Liver (tissue), 9 donors: ENCODE results near the gene ABCA1. TPM values are rescaled to one million over a fixed set of nuclear protein-coding genes. Genes with fewer than 3 reads are reported as not detected.

ENCODE experiments used
- DNase-seq: peaks from one replicate; pipeline ENCODE4 v3.0.0-alpha.2; 2017; ENCODE audit warnings: low spot score
- H3K27ac ChIP-seq, 2 donors: one replicate each; pipeline ENCODE4 v1.7.0; 2013; ENCODE audit warnings: inconsistent platforms in 2 of 2, low read length in 2 of 2, control low read depth in 1 of 2, low read depth in 1 of 2, mild to moderate bottlenecking in 1 of 2
- H3K27me3 ChIP-seq, 4 donors: one replicate each; pipeline versions ENCODE4 v1.6.1 to v1.7.0; 2013; ENCODE audit warnings: low read length in 3 of 4, inconsistent platforms in 1 of 4, mild to moderate bottlenecking in 1 of 4, moderate library complexity in 1 of 4; ENCODE audit not compliant: control insufficient read depth in 4 of 4, insufficient read depth in 4 of 4
- H3K36me3 ChIP-seq, 4 donors: one replicate each; pipeline versions ENCODE4 v1.6.1 to v1.7.0; 2013; ENCODE audit warnings: low read length in 3 of 4, mild to moderate bottlenecking in 3 of 4, low read depth in 1 of 4, moderate library complexity in 1 of 4; ENCODE audit not compliant: control insufficient read depth in 4 of 4, insufficient read depth in 3 of 4
- H3K4me1 ChIP-seq, 4 donors: one replicate each; pipeline versions ENCODE4 v1.6.1 to v1.7.0; 2013; ENCODE audit warnings: low read length in 3 of 4, mild to moderate bottlenecking in 3 of 4, moderate library complexity in 1 of 4; ENCODE audit not compliant: control insufficient read depth in 4 of 4, insufficient read depth in 4 of 4
- H3K4me3 ChIP-seq, 3 donors: one replicate each; pipeline versions ENCODE4 v1.6.1 to v1.7.0; 2013; ENCODE audit warnings: low read length in 3 of 3, control low read depth in 1 of 3, low read depth in 1 of 3, mild to moderate bottlenecking in 1 of 3
- H3K9ac ChIP-seq, 2 donors: one replicate each; pipeline ENCODE4 v1.7.0; 2013; ENCODE audit warnings: low read length in 2 of 2, mild to moderate bottlenecking in 2 of 2, moderate library complexity in 2 of 2, control low read depth in 1 of 2, low read depth in 1 of 2
- H3K9me3 ChIP-seq, 4 donors: one replicate each; pipeline versions ENCODE4 v1.6.1 to v1.7.0; 2013; ENCODE audit warnings: low read length in 3 of 4; ENCODE audit not compliant: control insufficient read depth in 4 of 4
- ATF3 ChIP-seq: IDR thresholded peaks from 2 replicates; pipeline ENCODE4 v1.6.1; 2016; ENCODE audit warnings: antibody characterized with exemption
- CTCF ChIP-seq: fragments of 150-350 bp; IDR thresholded peaks from 2 replicates; pipeline ENCODE4 v1.5.1; 2017; ENCODE audit warnings: improper control_type of control experiment, low read depth, low read length; ENCODE audit not compliant: missing input control
- EGR1 ChIP-seq, 2 donors: IDR thresholded peaks; 2 replicates each; pipeline ENCODE4 v1.6.1; 2016 to 2018; ENCODE audit warnings: antibody characterized with exemption in 2 of 2, low read depth in 2 of 2
- FOXA1 ChIP-seq: IDR thresholded peaks from 2 replicates; pipeline ENCODE4 v1.6.1; 2016; ENCODE audit warnings: antibody characterized with exemption
- FOXA2 ChIP-seq: IDR thresholded peaks from 2 replicates; pipeline ENCODE4 v1.6.1; 2016; ENCODE audit warnings: antibody characterized with exemption
- GABPA ChIP-seq, 2 donors: IDR thresholded peaks in 1 of 2; conservative IDR thresholded peaks in 1 of 2; 2 replicates each; pipeline ENCODE4 v1.6.1; 2016; ENCODE audit warnings: antibody characterized with exemption in 2 of 2, mild to moderate bottlenecking in 1 of 2, moderate library complexity in 1 of 2
- HNF4A ChIP-seq, 2 donors: conservative IDR thresholded peaks; 2 replicates each; pipeline ENCODE4 v1.6.1; 2016; ENCODE audit warnings: antibody characterized with exemption in 2 of 2, mild to moderate bottlenecking in 2 of 2
- HNF4G ChIP-seq: IDR thresholded peaks from 2 replicates; pipeline ENCODE4 v1.6.1; 2016; ENCODE audit warnings: antibody characterized with exemption
- JUND ChIP-seq, 2 donors: IDR thresholded peaks; 2 replicates each; pipeline ENCODE4 v1.6.1; 2016; ENCODE audit warnings: antibody characterized with exemption in 2 of 2
- MAX ChIP-seq: IDR thresholded peaks from 2 replicates; pipeline ENCODE4 v1.6.1; 2016; ENCODE audit warnings: antibody characterized with exemption
- NR2F2 ChIP-seq: IDR thresholded peaks from 2 replicates; pipeline ENCODE4 v1.6.1; 2016; ENCODE audit warnings: antibody characterized with exemption
- RAD21 ChIP-seq, 2 donors: IDR thresholded peaks; 2 replicates each; pipeline ENCODE4 v1.6.1; 2016; ENCODE audit warnings: antibody characterized with exemption in 2 of 2, mild to moderate bottlenecking in 2 of 2
- REST ChIP-seq: IDR thresholded peaks from 2 replicates; pipeline ENCODE4 v1.6.1; 2016; ENCODE audit warnings: antibody characterized with exemption, mild to moderate bottlenecking
- RXRA ChIP-seq, 2 donors: IDR thresholded peaks; 2 replicates each; pipeline ENCODE4 v1.6.1; 2017 to 2018; ENCODE audit warnings: antibody characterized with exemption in 2 of 2, mild to moderate bottlenecking in 1 of 2
- SP1 ChIP-seq: IDR thresholded peaks from 2 replicates; pipeline ENCODE4 v1.6.1; 2018; ENCODE audit warnings: antibody characterized with exemption, mild to moderate bottlenecking
- TAF1 ChIP-seq: conservative IDR thresholded peaks from 2 replicates; pipeline ENCODE4 v1.6.1; 2016; ENCODE audit warnings: antibody characterized with exemption, mild to moderate bottlenecking
- YY1 ChIP-seq: IDR thresholded peaks from 2 replicates; pipeline ENCODE4 v1.6.1; 2016; ENCODE audit warnings: antibody characterized with exemption, mild to moderate bottlenecking
- ZBTB33 ChIP-seq: IDR thresholded peaks from 2 replicates; pipeline ENCODE4 v1.6.1; 2016; ENCODE audit warnings: antibody characterized with exemption
- WGBS: extraction: QIAGEN DNeasy Blood & Tissue Kit; methylation state at CpG from one replicate; pipeline ENCODE4 v1.1.7; 2013; 5-methylcytosine and 5-hydroxymethylcytosine counted together
- polyA plus RNA-seq, 2 donors: library from polyadenylated mRNA; stranded (reverse) in 1 of 2; unstranded in 1 of 2; fragments of 200-250 nt in 1 of 2; fragments of >200 nt in 1 of 2; fragmentation: Nextera tagmentation in 1 of 2; extraction: Ambion mirVana in 1 of 2; gene quantifications; one replicate each; pipeline versions ENCODE4 v1.2.1 to v1.2.3, GENCODE V29; 2013 to 2015
- total RNA-seq, 2 donors: library from RNA; depleted of rRNA; stranded (reverse); fragments of >200 nt; gene quantifications; one replicate each; pipeline ENCODE4 v1.2.3, GENCODE V29; 2014
- donor health status: healthy.
- donor health status: healthy.
- donor health status: healthy.
- donor health status: healthy.
- donor health status: healthy.

ABCA1 gene
- total and polyA plus RNA-seq, 4 donors, result 15.4 to 223 (median 62.9) TPM

GRCh38 chr9:104776797-104777196 lies 151.2 kb downstream of the ABCA1 start:
- no peak for TF ChIP-seq RXRA (IDR thresholded peaks at IDR 0.05)
- no peak for TF ChIP-seq HNF4G
- no peak for TF ChIP-seq RAD21 (IDR thresholded peaks at IDR 0.05)
- no peak for TF ChIP-seq EGR1 (IDR thresholded peaks at IDR 0.05; ENCODE audit: low read depth in 2 of 2)
- TF ChIP-seq FOXA1, result no peak
- TF ChIP-seq REST, result no peak
- TF ChIP-seq HNF4A (conservative IDR thresholded peaks at IDR 0.05), result no peak
- TF ChIP-seq YY1, result no peak
- TF ChIP-seq MAX, result no peak

DNA sequence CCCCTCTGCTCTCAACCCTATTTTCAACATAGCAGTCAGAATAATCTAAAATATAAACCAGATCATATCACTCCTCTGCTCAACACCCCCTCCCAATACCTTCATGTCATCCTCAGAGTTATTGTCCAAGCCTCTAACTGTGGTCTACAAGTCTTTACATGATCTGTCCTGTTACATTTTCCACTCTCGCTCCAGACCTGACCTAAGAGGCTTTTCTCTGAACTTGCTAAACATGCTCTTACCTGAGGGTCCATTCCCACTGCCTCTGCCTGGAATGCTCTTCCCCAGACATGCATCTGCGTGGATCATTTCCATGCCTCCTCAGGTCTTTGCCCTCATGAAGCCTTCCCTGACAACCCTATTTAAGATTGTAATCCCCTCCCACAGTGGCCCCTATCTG lies 152.0 kb downstream of the ABCA1 start:
- TF ChIP-seq EGR1 (IDR thresholded peaks at IDR 0.05; ENCODE audit: low read depth in 2 of 2) (no peak), FOXA2 (no peak), ATF3 (no peak), TAF1 (no peak), RAD21 (IDR thresholded peaks at IDR 0.05) (no peak), SP1 (no peak), JUND (IDR thresholded peaks at IDR 0.05) (no peak), ZBTB33 (no peak), FOXA1 (no peak), MAX (no peak), HNF4G (no peak), CTCF (no peak), RXRA (IDR thresholded peaks at IDR 0.05) (no peak), HNF4A (conservative IDR thresholded peaks at IDR 0.05) (no peak), YY1 (no peak), NR2F2 (no peak), GABPA (IDR thresholded peaks at IDR 0.05 in 1 of 2, conservative IDR thresholded peaks at IDR 0.05 in 1 of 2) (no peak)
- no peak overlapping the region for H3K9ac ChIP-seq
- H3K27ac ChIP-seq, result peak overlapping the region in 1 of 2 donors; percentile 25
- no peaks in the 10 kb centered on the region for H3K9me3 ChIP-seq
- peaks cover 0 to 3% (median under 1%) of the 10 kb centered on the region in 4 donors for H3K4me1 ChIP-seq
- H3K36me3 ChIP-seq, result peaks cover 0 to 4% (median under 1%) of the 10 kb centered on the region in 4 donors
- WGBS, result 95% methylated on average over 2 of the region's 2 CpGs
- H3K27me3 ChIP-seq, result no peaks in the 10 kb centered on the region
- H3K4me3 ChIP-seq, result no peak overlapping the region
- DNase-seq, result no peak

More at GRCh38 chr9:104776797-104777196, 151.2 kb downstream of the ABCA1 start:
- Histone ChIP-seq H3K36me3 (peaks cover 0 to 9% (median 6%) of the 10 kb centered on the region in 4 donors), H3K9me3 (no peaks in the 10 kb centered on the region), H3K4me3 (no peak overlapping the region), H3K9ac (no peak overlapping the region), H3K27ac (peak overlapping the region in 1 of 2 donors; percentile 65), H3K27me3 (no peaks in the 10 kb centered on the region), H3K4me1 (peaks cover 0 to 3% (median under 1%) of the 10 kb centered on the region in 4 donors)
- no peak for DNase-seq
- 58% methylated on average over 1 of the region's 1 CpG for WGBS
